Measurements from ENCODE around the gene GNS. TPM values are rescaled to one million over a fixed set of nuclear protein-coding genes. Genes with fewer than 3 reads are reported as not detected.

The GNS gene
- total and polyA plus RNA-seq, 2 of the 13 experiments (the other 11 are each of a cell fraction or from before 2014, with no cell fraction given) = 49.8 to 51.0 TPM

DNA sequence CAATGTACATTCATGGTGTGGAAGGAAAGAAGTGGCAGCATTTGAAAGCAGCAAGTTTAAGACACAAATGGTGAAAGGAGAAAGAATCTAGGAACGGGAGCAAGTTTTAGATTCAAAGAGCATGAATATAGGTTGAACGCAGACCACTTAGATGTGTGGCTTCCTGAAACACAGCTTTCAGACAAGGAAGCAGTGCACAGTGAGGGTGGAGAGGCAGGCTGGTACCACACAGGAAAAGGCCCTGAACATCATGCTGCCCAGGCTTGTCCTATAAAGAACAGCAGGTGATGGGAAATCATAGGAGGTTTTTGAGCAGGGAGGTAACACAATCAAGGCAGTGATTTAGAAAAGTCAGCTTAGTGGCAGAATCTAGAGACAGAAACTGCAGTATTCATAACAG lies 35.6 kb downstream of the GNS start:
- Histone ChIP-seq H4K20me1 (ENCODE audit: insufficient read depth, low read length) (no peaks in the 10 kb centered on the region), H3K79me2 (ENCODE audit: insufficient read depth, low read length) (no peaks in the 10 kb centered on the region), H3K36me3 (replicated peaks in 1 of 2; ENCODE audit: control insufficient read depth in 1 of 2, insufficient read depth in 2 of 2, low read length in 2 of 2) (peaks cover 7 to 34% of the 10 kb centered on the region in 2 experiments), H3K4me3 (replicated peaks in 1 of 3; ENCODE audit: insufficient read depth in 1 of 3, low read depth in 2 of 3, low read length in 3 of 3) (no peak overlapping the region), H3K27me3 (ENCODE audit: control insufficient read depth in 1 of 2, insufficient read depth in 2 of 2, low read length in 2 of 2) (no peaks in the 10 kb centered on the region), H2AFZ (ENCODE audit: low read length) (no peak overlapping the region), H3K27ac (ENCODE audit: extremely low read length, insufficient read depth, low read length) (no peak overlapping the region), H3K4me2 (ENCODE audit: low read depth, low read length) (no peak overlapping the region), H3K9me3 (ENCODE audit: low read length) (no peaks in the 10 kb centered on the region), H3K4me1 (ENCODE audit: insufficient read depth, low read length) (no peaks in the 10 kb centered on the region), H3K9ac (ENCODE audit: insufficient read depth, low read depth, low read length) (no peak overlapping the region)
- no peak for FAIRE-seq
- ATAC-seq = no peak
- ChIA-PET CTCF (ENCODE audit: low intra/inter-chr PET ratio, low total read pairs) (no interaction called here), POLR2A (no interaction called here)
- 94% methylated on average over 2 of the region's 2 CpGs for WGBS (ENCODE audit: low lambda C conversion rate)
- BruUV-seq (replicated peaks) = no TSS peak
- in situ Hi-C loops (cut with HindIII; ENCODE audit: extremely low pct_ligation_motif_present, low pct_unique_long_range_greater_than_20kb) = no loop called here
- intact Hi-C loops (cut with micrococcal nuclease; ENCODE audit: unreplicated experiment) = no loop called here
- no peak for DNase-seq (ENCODE audit: low spot score)
- TF ChIP-seq DBP (CRISPR knock-in tag; IDR thresholded peaks at IDR 0.05; ENCODE audit: not compliant biosample characterization) (no peak), JUNB (CRISPR knock-in tag; IDR thresholded peaks at IDR 0.05; ENCODE audit: borderline replicate concordance) (no peak), ZNF577 (CRISPR knock-in tag; IDR thresholded peaks at IDR 0.05; ENCODE audit: borderline replicate concordance, low read depth) (no peak), ZNF101 (CRISPR knock-in tag; IDR thresholded peaks at IDR 0.05; ENCODE audit: borderline replicate concordance, low read depth) (no peak), ZMYM3 (CRISPR knock-in tag; IDR thresholded peaks at IDR 0.05) (no peak), NCOA5 (CRISPR knock-in tag; IDR thresholded peaks at IDR 0.05) (no peak), POLR2G (IDR thresholded peaks at IDR 0.05; ENCODE audit: low read depth, low read length) (no peak), ZNF781 (CRISPR knock-in tag; IDR thresholded peaks at IDR 0.05; ENCODE audit: borderline replicate concordance, not compliant biosample characterization) (no peak), ZNF580 (CRISPR knock-in tag; IDR thresholded peaks at IDR 0.05; ENCODE audit: borderline replicate concordance, low read depth) (no peak), KMT2A (CRISPR knock-in tag; IDR thresholded peaks at IDR 0.05) (no peak), ZBTB21 (CRISPR knock-in tag; IDR thresholded peaks at IDR 0.05) (no peak), SATB2 (CRISPR knock-in tag; IDR thresholded peaks at IDR 0.05) (no peak), ZFP36 (IDR thresholded peaks at IDR 0.05; ENCODE audit: borderline replicate concordance, low read depth, low read length, partially characterized antibody) (no peak), ZBTB44 (CRISPR knock-in tag; IDR thresholded peaks at IDR 0.05) (no peak)
- TF ChIP-seq, protein P1, sequence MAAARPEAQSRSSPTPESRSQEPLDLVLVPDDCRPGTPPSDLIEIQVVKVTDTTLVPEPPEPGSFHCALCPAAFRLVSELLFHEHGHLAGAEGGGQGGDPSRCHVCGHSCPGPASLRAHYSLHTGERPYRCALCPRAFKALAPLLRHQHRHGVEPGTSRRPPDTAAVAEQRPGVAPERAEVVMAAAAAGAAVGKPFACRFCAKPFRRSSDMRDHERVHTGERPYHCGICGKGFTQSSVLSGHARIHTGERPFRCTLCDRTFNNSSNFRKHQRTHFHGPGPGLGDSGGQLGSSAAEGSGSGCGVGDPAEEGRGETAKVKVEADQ (CRISPR knock-in tag; IDR thresholded peaks at IDR 0.05; ENCODE audit: borderline replicate concordance) = no peak
- TF ChIP-seq, protein P2, sequence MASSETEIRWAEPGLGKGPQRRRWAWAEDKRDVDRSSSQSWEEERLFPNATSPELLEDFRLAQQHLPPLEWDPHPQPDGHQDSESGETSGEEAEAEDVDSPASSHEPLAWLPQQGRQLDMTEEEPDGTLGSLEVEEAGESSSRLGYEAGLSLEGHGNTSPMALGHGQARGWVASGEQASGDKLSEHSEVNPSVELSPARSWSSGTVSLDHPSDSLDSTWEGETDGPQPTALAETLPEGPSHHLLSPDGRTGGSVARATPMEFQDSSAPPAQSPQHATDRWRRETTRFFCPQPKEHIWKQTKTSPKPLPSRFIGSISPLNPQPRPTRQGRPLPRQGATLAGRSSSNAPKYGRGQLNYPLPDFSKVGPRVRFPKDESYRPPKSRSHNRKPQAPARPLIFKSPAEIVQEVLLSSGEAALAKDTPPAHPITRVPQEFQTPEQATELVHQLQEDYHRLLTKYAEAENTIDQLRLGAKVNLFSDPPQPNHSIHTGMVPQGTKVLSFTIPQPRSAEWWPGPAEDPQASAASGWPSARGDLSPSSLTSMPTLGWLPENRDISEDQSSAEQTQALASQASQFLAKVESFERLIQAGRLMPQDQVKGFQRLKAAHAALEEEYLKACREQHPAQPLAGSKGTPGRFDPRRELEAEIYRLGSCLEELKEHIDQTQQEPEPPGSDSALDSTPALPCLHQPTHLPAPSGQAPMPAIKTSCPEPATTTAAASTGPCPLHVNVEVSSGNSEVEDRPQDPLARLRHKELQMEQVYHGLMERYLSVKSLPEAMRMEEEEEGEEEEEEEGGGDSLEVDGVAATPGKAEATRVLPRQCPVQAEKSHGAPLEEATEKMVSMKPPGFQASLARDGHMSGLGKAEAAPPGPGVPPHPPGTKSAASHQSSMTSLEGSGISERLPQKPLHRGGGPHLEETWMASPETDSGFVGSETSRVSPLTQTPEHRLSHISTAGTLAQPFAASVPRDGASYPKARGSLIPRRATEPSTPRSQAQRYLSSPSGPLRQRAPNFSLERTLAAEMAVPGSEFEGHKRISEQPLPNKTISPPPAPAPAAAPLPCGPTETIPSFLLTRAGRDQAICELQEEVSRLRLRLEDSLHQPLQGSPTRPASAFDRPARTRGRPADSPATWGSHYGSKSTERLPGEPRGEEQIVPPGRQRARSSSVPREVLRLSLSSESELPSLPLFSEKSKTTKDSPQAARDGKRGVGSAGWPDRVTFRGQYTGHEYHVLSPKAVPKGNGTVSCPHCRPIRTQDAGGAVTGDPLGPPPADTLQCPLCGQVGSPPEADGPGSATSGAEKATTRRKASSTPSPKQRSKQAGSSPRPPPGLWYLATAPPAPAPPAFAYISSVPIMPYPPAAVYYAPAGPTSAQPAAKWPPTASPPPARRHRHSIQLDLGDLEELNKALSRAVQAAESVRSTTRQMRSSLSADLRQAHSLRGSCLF (CRISPR knock-in tag; IDR thresholded peaks at IDR 0.05; ENCODE audit: borderline replicate concordance) = no peak

Measured in HepG2 (cell line).